ENCODE results near the gene SLC12A4.
A peak's percentile ranks its signal among the peaks of the same experiment; 100 is the strongest.

SLC12A4 gene

DNA sequence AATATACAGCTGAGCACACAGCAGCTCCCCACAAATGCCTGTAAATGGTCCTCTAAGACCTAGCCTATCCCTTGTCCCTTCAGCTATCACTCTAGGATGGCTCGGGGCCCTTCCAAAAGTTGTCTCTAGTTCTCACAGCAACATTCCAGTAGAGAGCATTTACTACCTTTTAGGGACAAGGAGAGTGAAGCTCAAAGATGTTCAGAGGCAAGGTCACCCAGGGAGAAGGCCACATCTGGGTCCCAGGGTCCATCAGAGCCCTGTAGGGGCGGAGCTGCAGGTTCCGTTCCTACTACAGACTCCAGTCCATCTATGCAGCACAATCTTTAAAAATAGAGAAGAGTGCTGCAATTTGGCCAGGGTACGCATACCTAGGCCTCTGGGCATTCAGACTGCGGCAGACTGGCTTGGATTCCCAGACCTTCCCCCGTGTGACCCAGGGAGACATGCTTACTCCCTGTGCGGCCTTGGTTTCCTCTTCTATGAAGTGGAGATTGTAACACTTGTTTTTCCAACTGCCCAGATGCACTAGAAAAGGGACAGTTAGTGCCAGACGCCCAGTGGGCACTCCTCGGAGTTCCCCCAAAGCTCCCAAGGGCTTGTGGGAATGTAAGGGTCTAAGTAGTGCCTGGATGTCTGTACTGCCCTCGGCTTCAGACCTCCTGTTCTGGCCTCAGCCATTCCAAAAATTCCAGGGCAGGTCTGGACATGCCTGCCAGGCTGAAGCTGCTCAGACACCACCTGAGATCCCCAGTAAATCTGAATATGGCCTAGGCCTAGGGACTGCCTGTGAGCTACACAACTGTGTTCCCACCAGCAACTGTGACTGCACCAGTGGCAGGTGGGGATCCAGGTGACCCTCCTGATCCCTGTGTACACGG is 2.5 kb downstream of the SLC12A4 start:
- DNase-seq (ENCODE audit: low read depth, low spot score), result no peak

GRCh38 chr16:67964477-67965131 is 3.8 kb downstream of the SLC12A4 start:
- H3K27ac ChIP-seq, result no peak overlapping the region
- no peak for DNase-seq (ENCODE audit: low read depth, low spot score)

More for the DNA sequence above, 2.5 kb downstream of the SLC12A4 start:
- peak overlapping the region; percentile 77 for H3K27ac ChIP-seq

- DNase-seq (ENCODE audit: low read depth, low spot score), result no peak
- H3K27ac ChIP-seq, result no peak overlapping the region
These were observed 4.6 kb downstream of the SLC12A4 start for GRCh38 chr16:67963662-67964321.

DNA sequence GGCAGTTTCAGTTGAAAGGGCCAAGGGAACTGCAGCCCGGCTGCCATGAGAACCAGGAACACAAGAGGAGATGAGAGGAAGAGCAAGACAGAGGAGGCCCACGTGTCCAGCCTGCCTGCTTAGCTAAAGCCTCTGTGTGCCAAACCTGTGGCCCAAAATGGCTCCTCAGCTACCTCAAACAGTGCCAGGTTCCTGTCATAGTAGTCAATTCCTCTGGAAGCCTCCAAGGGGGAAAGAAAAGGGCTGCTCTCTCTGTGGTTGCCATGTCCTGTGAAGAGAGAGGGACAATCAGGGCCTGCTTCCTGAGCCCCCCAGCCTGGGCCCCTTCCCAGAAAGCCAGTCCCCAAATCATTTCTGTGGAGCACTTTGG is 5.2 kb downstream of the SLC12A4 start:
- no peak for DNase-seq (ENCODE audit: low read depth, low spot score)
- no peak overlapping the region for H3K27ac ChIP-seq

GRCh38 chr16:67962135-67962534 is 6.3 kb downstream of the SLC12A4 start:
- peak overlapping the region; percentile 22 for H3K27ac ChIP-seq
- no peak for DNase-seq (ENCODE audit: low read depth, low spot score)

GRCh38 chr16:67961551-67961957 is 6.9 kb downstream of the SLC12A4 start:
- H3K27ac ChIP-seq, result peak overlapping the region; percentile 22
- DNase-seq (ENCODE audit: low read depth, low spot score), result peak; percentile 94

DNA sequence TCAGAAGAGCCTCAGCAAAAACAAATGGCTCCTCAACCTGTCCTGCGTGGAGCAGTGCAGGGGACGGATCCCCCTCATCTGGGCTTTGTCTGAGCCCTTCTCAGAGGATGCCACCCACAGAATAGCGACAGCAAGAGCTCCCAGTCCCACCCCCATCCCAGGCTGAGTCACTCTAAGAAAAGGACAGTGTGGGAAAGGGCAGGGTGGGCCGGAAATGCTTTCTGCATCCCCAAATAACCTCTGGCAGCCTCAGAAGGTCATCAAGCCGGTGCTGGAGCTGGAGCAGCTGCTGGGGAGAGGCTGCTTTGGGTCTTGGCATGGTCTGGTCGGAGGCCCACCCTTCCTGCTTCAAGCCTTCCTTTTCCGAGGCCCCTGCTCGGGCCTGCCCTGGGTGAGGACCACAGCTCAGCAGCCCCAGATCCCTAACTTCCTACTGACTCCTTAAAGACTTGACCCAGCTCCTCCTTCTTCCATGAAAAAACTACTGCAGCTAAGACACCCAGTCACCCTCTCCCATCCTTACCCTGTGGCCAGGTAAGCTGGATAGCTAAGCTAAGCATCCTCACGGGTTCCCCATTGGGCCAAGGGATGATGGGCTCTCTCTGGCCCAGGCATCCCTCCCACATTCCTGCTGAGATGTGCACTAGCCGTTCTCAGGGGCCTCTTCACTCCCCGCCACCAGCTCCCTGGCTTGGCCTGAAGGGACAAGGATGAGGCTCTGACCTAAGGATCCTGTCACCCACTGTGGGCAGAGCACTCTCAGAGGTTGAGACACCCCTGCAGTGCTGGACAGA is 8.7 kb downstream of the SLC12A4 start:
- DNase-seq (ENCODE audit: low read depth, low spot score), result no peak
- H3K27ac ChIP-seq, result no peak overlapping the region

GRCh38 chr16:67957622-67958021 is 10.8 kb downstream of the SLC12A4 start:
- DNase-seq (ENCODE audit: low read depth, low spot score), result no peak
- H3K27ac ChIP-seq, result no peak overlapping the region

GRCh38 chr16:67954421-67955196 is 13.8 kb downstream of the SLC12A4 start:
- H3K27ac ChIP-seq, result no peak overlapping the region
- no peak for DNase-seq (ENCODE audit: low read depth, low spot score)

DNA sequence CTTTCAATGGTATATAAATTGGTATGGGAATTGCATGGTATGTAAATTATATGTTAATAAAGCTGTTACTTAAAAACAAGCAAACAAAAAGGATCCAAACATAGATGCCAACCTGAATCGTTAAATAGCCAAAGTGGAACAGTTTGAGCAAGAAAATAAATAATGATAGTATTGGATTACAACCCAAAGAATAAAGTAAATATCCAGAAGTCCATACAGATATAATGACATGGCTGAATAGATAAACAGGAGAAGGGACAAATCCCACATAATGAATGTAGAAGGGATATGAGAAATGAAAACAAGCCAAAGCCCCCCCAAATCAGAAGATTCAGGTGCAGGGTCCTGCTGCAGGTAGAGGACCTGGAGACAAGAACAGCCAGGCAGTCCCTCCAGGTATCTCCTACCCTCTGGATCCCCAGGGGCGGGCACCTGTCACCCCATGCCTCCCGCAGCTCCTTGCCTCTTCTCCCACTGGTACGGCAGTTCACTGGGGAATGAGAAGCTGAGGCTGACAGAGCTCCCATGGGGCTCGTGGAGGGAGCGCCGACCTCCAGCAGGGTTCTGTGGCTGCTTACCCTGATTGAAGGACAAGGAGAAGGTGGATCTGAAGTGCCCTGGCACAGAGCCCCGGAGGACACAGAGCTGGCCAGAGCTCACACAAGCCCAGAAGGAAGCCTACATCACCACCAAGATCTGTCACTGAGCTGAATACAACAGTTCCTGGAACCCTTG is 14.6 kb downstream of the SLC12A4 start:
- H3K27ac ChIP-seq, result no peak overlapping the region
- no peak for DNase-seq (ENCODE audit: low read depth, low spot score)

DNA sequence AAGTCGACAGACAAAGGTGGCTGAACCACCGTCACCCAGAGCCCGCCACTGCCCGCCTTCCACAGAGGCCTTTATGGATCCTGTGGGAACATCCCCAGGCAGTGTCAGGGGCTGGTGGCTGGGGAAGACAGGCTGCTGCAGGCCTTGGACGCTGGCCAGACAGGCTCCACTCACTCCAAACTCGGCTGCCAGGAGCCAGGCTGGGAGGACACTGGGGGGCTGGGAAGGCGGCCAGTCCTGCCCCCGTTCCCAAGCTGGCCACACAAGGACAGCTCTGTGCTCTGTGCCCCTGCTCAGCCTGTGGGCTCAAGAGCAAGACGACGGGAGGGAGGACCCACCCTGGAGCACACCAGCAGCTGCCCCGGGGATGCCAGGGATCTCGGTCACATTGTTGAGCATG is 17.0 kb downstream of the SLC12A4 start:
- DNase-seq (ENCODE audit: low read depth, low spot score), result no peak

GRCh38 chr16:67950335-67950843 is 18.0 kb downstream of the SLC12A4 start:
- no peak overlapping the region for H3K27ac ChIP-seq
- DNase-seq (ENCODE audit: low read depth, low spot score), result no peak

More for the DNA sequence above, 17.0 kb downstream of the SLC12A4 start:
- no peak overlapping the region for H3K27ac ChIP-seq

DNA sequence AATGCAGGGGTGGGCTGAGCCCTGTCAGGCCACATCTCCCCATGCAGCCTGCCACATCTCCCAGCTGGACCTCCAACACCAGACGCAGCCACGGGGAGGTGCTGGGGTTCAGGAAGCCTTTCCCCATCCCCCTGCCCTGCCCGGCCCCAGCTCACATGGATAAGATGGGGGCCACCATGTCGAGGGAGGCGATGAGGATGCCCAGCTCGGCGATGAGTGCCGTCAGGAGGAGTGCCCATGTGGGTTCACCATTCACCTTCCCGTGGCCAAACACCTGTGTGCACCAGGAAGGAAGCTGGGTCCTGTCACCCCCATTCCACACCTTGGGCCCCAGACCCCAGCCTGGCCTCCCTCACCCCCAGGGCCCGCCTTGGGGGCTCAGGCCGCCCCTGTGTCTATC is 18.8 kb downstream of the SLC12A4 start:
- DNase-seq (ENCODE audit: low read depth, low spot score), result no peak
- no peak overlapping the region for H3K27ac ChIP-seq

- no peak overlapping the region for H3K27ac ChIP-seq
- DNase-seq (ENCODE audit: low read depth, low spot score), result no peak
These were observed 20.4 kb downstream of the SLC12A4 start for GRCh38 chr16:67948015-67948414.

GRCh38 chr16:67946966-67947558 is 21.4 kb downstream of the SLC12A4 start:
- DNase-seq (ENCODE audit: low read depth, low spot score), result no peak
- H3K27ac ChIP-seq, result no peak overlapping the region

- no peak for DNase-seq (ENCODE audit: low read depth, low spot score)
- H3K27ac ChIP-seq, result no peak overlapping the region
These were observed 22.3 kb downstream of the SLC12A4 start for GRCh38 chr16:67946128-67946569.

DNA sequence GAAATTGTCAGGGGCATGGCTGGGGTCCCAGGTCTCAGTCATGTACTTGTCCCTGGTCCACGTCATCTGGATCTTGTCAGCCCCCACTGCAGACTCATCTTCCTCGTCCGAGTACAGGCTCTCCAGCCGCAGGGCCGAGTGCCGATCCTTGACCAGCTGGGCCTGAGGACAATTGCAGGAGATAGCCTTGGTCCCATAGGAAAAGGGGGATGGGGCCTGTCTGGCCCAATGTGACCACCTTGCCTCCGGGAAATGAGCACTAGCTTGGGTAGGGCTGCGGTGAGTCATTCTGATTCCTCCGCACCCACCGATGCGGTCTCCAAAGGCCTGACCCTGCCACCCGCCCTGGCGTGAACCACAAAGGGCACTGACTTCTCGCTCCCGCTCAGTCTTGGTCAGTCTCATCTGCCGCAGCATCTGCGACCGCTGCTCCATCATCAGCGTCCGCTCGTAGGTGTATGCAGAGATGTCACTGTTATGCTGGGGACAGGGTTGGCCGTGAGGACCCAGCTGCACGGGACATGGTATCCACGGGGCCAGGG is 23.0 kb downstream of the SLC12A4 start:
- no peak overlapping the region for H3K27ac ChIP-seq
- no peak for DNase-seq (ENCODE audit: low read depth, low spot score)

Measured in epithelial cell of prostate (primary cell).